DOHH2 (cell line): ENCODE data around the gene PHLPP1.

Source experiments
- H3F3A ChIP-seq: fragments of 200-600 bp; sonication (generic), shearing (Covaris generic); 2 replicates; pipeline ENCODE4 v1.6.0; 2016; ENCODE audit warnings: antibody characterized with exemption, mild to moderate bottlenecking; ENCODE audit not compliant: control insufficient read depth, insufficient read depth
- H3K27ac ChIP-seq: fragments of 200-600 bp; sonication (generic); 2 replicates; pipeline ENCODE4 v1.5.1; 2014; ENCODE audit warnings: low read depth, mild to moderate bottlenecking, low read length, moderate library complexity
- H3K27me3 ChIP-seq: fragments of 200-600 bp; sonication (generic); 2 replicates; pipeline ENCODE4 v1.6.1; 2014; ENCODE audit warnings: mild to moderate bottlenecking, low read length, mixed read lengths; ENCODE audit not compliant: control insufficient read depth
- H3K36me3 ChIP-seq: fragments of 200-600 bp; sonication (generic); 2 replicates; pipeline ENCODE4 v1.6.1; 2014; ENCODE audit warnings: mild to moderate bottlenecking, low read length, moderate library complexity, mixed read lengths; ENCODE audit not compliant: control insufficient read depth
- H3K4me1 ChIP-seq: fragments of 200-600 bp; sonication (generic); 2 replicates; pipeline ENCODE4 v1.6.1; 2014; ENCODE audit warnings: mild to moderate bottlenecking, low read length, mixed read lengths; ENCODE audit not compliant: control insufficient read depth
- H3K4me2 ChIP-seq: fragments of 200-600 bp; sonication (generic); 2 replicates; pipeline ENCODE4 v1.6.0; 2014; ENCODE audit warnings: mild to moderate bottlenecking, low read length, moderate library complexity
- H3K4me3 ChIP-seq: fragments of 200-600 bp; sonication (generic); 2 replicates; pipeline ENCODE4 v1.5.1; 2014; ENCODE audit warnings: mild to moderate bottlenecking, low read length, mixed read lengths
- H3K79me2 ChIP-seq: fragments of 200-600 bp; sonication (generic); 2 replicates; pipeline ENCODE4 v1.6.1; 2014; ENCODE audit warnings: mild to moderate bottlenecking, low read length, mixed read lengths; ENCODE audit not compliant: control insufficient read depth
- H3K9me2 ChIP-seq: fragments of 200-600 bp; sonication (generic); replicated peaks from 2 replicates; pipeline ENCODE4 v1.6.1; 2014; ENCODE audit warnings: mild to moderate bottlenecking, low read length, mixed read lengths; ENCODE audit not compliant: control insufficient read depth
- H3K9me3 ChIP-seq: fragments of 200-600 bp; sonication (generic); 2 replicates; pipeline ENCODE4 v1.6.1; 2014; ENCODE audit warnings: antibody characterized with exemption, low read length, mixed read lengths; ENCODE audit not compliant: control insufficient read depth, insufficient read depth
- H4K20me1 ChIP-seq: fragments of 200-600 bp; sonication (generic); 2 replicates; pipeline ENCODE4 v1.6.0; 2014; ENCODE audit warnings: low read depth, mild to moderate bottlenecking, antibody characterized with exemption, low read length, moderate library complexity; ENCODE audit not compliant: control insufficient read depth, insufficient read depth
- CTCF ChIP-seq: fragments of 200-600 bp; sonication (generic); IDR thresholded peaks from one replicate; pipeline ENCODE4 v1.5.1; 2014; ENCODE audit warnings: antibody characterized with exemption, mild to moderate bottlenecking, low read depth, low read length; ENCODE audit not compliant: poor library complexity, severe bottlenecking
- EZH2phosphoT487 ChIP-seq: fragments of 200-600 bp; sonication (generic); IDR thresholded peaks from 2 replicates; pipeline ENCODE4 v1.6.1; 2017; ENCODE audit warnings: borderline replicate concordance, mild to moderate bottlenecking, antibody characterized with exemption, low read length, moderate library complexity, mixed read lengths

Gene PHLPP1

GRCh38 chr18:62784966-62785413, 69.6 kb downstream of the PHLPP1 start:
- Histone ChIP-seq H3K9me3 (no peaks in the 10 kb centered on the region), H3K79me2 (peaks cover 92% of the 10 kb centered on the region), H3K36me3 (no peaks in the 10 kb centered on the region), H4K20me1 (peaks cover 6% of the 10 kb centered on the region; the same call in 1 of the 2 replicates), H3K4me3 (no peak overlapping the region), H3K9me2 (no peaks in the 10 kb centered on the region), H3K4me1 (peaks cover 15% of the 10 kb centered on the region), H3K4me2 (peak overlapping the region; percentile 20; the same call in 1 of the 2 replicates), H3K27me3 (no peaks in the 10 kb centered on the region), H3K27ac (no peak overlapping the region), H3F3A (no peaks in the 10 kb centered on the region)
- TF ChIP-seq EZH2phosphoT487 (no peak), CTCF (no peak)

DNA sequence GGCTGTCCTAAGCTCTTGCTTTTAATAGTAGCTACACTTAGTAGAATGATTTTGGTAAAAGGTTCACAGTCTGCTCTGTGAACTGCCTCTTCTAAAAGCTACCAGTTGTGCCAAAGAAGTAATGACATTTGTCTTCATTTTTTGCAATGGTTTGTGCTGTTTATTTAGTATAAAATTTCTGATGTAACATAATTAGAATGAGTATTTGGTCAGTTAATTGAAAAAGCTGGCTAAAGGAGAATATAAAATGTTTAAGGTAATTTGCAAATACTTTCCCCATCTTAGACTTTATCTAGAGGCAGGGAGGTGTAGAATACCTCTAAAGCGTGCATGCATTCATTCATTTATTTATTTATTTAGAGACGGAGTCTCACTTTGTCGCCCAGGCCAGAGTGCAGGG, 71.3 kb downstream of the PHLPP1 start:
- Histone ChIP-seq H3K27ac (no peak overlapping the region), H3K4me1 (peaks cover 23% of the 10 kb centered on the region), H3K4me3 (no peak overlapping the region), H3K36me3 (no peaks in the 10 kb centered on the region), H3K9me2 (no peaks in the 10 kb centered on the region), H3K4me2 (no peak overlapping the region), H3F3A (no peaks in the 10 kb centered on the region), H4K20me1 (peaks cover 6% of the 10 kb centered on the region; the same call in 1 of the 2 replicates), H3K79me2 (peaks cover 87% of the 10 kb centered on the region), H3K27me3 (no peaks in the 10 kb centered on the region), H3K9me3 (no peaks in the 10 kb centered on the region)
- no peak for TF ChIP-seq EZH2phosphoT487

- Histone ChIP-seq H3K9me3 (no peaks in the 10 kb centered on the region), H3K79me2 (peaks cover 87% of the 10 kb centered on the region), H3K36me3 (no peaks in the 10 kb centered on the region), H3K27ac (no peak overlapping the region), H4K20me1 (peaks cover 6% of the 10 kb centered on the region; the same call in 1 of the 2 replicates), H3K4me2 (no peak overlapping the region), H3K9me2 (no peaks in the 10 kb centered on the region), H3K4me1 (peaks cover 23% of the 10 kb centered on the region), H3K27me3 (no peaks in the 10 kb centered on the region), H3K4me3 (no peak overlapping the region), H3F3A (no peaks in the 10 kb centered on the region)
- TF ChIP-seq EZH2phosphoT487 (no peak), CTCF (no peak)
Observed at GRCh38 chr18:62788111-62788510, 72.8 kb downstream of the PHLPP1 start.

GRCh38 chr18:62788876-62789275, 73.5 kb downstream of the PHLPP1 start:
- peaks cover 82% of the 10 kb centered on the region for H3K79me2 ChIP-seq
- H4K20me1 ChIP-seq, result peaks cover 6% of the 10 kb centered on the region; the same call in 1 of the 2 replicates

More at GRCh38 chr18:62788876-62789275, 73.5 kb downstream of the PHLPP1 start:
- Histone ChIP-seq H3F3A (no peaks in the 10 kb centered on the region), H3K27ac (no peak overlapping the region), H3K4me2 (no peak overlapping the region), H3K27me3 (no peaks in the 10 kb centered on the region), H3K9me3 (no peaks in the 10 kb centered on the region), H3K4me3 (no peak overlapping the region), H3K36me3 (no peaks in the 10 kb centered on the region), H3K4me1 (peaks cover 19% of the 10 kb centered on the region), H3K9me2 (no peaks in the 10 kb centered on the region)
- TF ChIP-seq EZH2phosphoT487 (no peak), CTCF (no peak)
